ENCODE measurements around the gene CRYBG1. TPM values are rescaled to one million over a fixed set of nuclear protein-coding genes. Genes with fewer than 3 reads are reported as not detected.

CRYBG1 gene
- total RNA-seq, 1 experiment from 2014 or later = 10.1 TPM

DNA sequence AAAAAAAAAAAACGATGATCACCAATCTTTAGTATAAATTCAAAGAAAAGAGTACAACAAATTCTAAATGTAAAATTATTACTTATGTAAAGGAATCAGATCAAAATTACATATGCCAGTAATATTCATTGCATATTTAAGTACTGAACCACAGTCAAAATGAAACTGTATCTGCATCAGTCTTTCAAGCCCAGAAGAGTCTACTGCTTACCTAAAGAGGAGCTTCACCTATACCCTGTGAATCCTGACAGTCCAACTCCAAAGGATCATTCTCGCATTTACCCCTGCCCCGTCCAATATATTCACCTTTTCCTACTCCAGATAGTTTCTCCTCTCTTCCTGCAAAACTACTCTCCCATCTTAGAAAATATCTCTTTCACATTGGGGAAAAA lies 44.1 kb upstream of the CRYBG1 start:
- POLR2A ChIA-PET = no interaction called here
- Mint-ChIP-seq H3K4me1 (peaks cover 10% of the 10 kb centered on the region), H3K27ac (no peak overlapping the region), H3K27me3 (ENCODE audit: low read depth) (no peaks in the 10 kb centered on the region), H3K36me3 (peaks cover 23% of the 10 kb centered on the region), H3K9me3 (no peaks in the 10 kb centered on the region), H3K4me3 (no peak overlapping the region)
- CTCF ChIA-PET = no interaction called here
- ATAC-seq (no peak), DNase-seq (ENCODE audit: low spot score) (no peak)
- TF ChIP-seq, protein P1, sequence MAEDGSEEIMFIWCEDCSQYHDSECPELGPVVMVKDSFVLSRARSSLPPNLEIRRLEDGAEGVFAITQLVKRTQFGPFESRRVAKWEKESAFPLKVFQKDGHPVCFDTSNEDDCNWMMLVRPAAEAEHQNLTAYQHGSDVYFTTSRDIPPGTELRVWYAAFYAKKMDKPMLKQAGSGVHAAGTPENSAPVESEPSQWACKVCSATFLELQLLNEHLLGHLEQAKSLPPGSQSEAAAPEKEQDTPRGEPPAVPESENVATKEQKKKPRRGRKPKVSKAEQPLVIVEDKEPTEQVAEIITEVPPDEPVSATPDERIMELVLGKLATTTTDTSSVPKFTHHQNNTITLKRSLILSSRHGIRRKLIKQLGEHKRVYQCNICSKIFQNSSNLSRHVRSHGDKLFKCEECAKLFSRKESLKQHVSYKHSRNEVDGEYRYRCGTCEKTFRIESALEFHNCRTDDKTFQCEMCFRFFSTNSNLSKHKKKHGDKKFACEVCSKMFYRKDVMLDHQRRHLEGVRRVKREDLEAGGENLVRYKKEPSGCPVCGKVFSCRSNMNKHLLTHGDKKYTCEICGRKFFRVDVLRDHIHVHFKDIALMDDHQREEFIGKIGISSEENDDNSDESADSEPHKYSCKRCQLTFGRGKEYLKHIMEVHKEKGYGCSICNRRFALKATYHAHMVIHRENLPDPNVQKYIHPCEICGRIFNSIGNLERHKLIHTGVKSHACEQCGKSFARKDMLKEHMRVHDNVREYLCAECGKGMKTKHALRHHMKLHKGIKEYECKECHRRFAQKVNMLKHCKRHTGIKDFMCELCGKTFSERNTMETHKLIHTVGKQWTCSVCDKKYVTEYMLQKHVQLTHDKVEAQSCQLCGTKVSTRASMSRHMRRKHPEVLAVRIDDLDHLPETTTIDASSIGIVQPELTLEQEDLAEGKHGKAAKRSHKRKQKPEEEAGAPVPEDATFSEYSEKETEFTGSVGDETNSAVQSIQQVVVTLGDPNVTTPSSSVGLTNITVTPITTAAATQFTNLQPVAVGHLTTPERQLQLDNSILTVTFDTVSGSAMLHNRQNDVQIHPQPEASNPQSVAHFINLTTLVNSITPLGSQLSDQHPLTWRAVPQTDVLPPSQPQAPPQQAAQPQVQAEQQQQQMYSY (CRISPR knock-in tag; IDR thresholded peaks at IDR 0.05) = no peak
- TF ChIP-seq FOXJ3 (CRISPR knock-in tag; IDR thresholded peaks at IDR 0.05; ENCODE audit: borderline replicate concordance) (no peak), SMAD3 (CRISPR knock-in tag; IDR thresholded peaks at IDR 0.05; ENCODE audit: borderline replicate concordance) (no peak), ETV6 (CRISPR knock-in tag; IDR thresholded peaks at IDR 0.05) (no peak), NFE2L1 (CRISPR knock-in tag; IDR thresholded peaks at IDR 0.05) (no peak), NR3C1 (CRISPR knock-in tag; conservative IDR thresholded peaks at IDR 0.05; ENCODE audit: low read depth) (no peak), CBFB (CRISPR knock-in tag; IDR thresholded peaks at IDR 0.05; ENCODE audit: low read depth) (no peak), HMGA2 (CRISPR knock-in tag; IDR thresholded peaks at IDR 0.05) (no peak), SOX15 (CRISPR knock-in tag; IDR thresholded peaks at IDR 0.05) (no peak), CREM (CRISPR knock-in tag; IDR thresholded peaks at IDR 0.05) (no peak), OVOL2 (CRISPR knock-in tag; IDR thresholded peaks at IDR 0.05; ENCODE audit: borderline replicate concordance) (no peak)
- TF ChIP-seq, protein P2, sequence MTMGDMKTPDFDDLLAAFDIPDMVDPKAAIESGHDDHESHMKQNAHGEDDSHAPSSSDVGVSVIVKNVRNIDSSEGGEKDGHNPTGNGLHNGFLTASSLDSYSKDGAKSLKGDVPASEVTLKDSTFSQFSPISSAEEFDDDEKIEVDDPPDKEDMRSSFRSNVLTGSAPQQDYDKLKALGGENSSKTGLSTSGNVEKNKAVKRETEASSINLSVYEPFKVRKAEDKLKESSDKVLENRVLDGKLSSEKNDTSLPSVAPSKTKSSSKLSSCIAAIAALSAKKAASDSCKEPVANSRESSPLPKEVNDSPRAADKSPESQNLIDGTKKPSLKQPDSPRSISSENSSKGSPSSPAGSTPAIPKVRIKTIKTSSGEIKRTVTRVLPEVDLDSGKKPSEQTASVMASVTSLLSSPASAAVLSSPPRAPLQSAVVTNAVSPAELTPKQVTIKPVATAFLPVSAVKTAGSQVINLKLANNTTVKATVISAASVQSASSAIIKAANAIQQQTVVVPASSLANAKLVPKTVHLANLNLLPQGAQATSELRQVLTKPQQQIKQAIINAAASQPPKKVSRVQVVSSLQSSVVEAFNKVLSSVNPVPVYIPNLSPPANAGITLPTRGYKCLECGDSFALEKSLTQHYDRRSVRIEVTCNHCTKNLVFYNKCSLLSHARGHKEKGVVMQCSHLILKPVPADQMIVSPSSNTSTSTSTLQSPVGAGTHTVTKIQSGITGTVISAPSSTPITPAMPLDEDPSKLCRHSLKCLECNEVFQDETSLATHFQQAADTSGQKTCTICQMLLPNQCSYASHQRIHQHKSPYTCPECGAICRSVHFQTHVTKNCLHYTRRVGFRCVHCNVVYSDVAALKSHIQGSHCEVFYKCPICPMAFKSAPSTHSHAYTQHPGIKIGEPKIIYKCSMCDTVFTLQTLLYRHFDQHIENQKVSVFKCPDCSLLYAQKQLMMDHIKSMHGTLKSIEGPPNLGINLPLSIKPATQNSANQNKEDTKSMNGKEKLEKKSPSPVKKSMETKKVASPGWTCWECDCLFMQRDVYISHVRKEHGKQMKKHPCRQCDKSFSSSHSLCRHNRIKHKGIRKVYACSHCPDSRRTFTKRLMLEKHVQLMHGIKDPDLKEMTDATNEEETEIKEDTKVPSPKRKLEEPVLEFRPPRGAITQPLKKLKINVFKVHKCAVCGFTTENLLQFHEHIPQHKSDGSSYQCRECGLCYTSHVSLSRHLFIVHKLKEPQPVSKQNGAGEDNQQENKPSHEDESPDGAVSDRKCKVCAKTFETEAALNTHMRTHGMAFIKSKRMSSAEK (CRISPR knock-in tag; IDR thresholded peaks at IDR 0.05; ENCODE audit: borderline replicate concordance) = no peak
- TF ChIP-seq, protein P3, sequence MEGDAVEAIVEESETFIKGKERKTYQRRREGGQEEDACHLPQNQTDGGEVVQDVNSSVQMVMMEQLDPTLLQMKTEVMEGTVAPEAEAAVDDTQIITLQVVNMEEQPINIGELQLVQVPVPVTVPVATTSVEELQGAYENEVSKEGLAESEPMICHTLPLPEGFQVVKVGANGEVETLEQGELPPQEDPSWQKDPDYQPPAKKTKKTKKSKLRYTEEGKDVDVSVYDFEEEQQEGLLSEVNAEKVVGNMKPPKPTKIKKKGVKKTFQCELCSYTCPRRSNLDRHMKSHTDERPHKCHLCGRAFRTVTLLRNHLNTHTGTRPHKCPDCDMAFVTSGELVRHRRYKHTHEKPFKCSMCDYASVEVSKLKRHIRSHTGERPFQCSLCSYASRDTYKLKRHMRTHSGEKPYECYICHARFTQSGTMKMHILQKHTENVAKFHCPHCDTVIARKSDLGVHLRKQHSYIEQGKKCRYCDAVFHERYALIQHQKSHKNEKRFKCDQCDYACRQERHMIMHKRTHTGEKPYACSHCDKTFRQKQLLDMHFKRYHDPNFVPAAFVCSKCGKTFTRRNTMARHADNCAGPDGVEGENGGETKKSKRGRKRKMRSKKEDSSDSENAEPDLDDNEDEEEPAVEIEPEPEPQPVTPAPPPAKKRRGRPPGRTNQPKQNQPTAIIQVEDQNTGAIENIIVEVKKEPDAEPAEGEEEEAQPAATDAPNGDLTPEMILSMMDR (IDR thresholded peaks at IDR 0.05) = no peak
- TF ChIP-seq, protein P4, sequence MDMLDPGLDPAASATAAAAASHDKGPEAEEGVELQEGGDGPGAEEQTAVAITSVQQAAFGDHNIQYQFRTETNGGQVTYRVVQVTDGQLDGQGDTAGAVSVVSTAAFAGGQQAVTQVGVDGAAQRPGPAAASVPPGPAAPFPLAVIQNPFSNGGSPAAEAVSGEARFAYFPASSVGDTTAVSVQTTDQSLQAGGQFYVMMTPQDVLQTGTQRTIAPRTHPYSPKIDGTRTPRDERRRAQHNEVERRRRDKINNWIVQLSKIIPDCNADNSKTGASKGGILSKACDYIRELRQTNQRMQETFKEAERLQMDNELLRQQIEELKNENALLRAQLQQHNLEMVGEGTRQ (CRISPR knock-in tag; IDR thresholded peaks at IDR 0.05) = no peak
- TF ChIP-seq, protein P5, sequence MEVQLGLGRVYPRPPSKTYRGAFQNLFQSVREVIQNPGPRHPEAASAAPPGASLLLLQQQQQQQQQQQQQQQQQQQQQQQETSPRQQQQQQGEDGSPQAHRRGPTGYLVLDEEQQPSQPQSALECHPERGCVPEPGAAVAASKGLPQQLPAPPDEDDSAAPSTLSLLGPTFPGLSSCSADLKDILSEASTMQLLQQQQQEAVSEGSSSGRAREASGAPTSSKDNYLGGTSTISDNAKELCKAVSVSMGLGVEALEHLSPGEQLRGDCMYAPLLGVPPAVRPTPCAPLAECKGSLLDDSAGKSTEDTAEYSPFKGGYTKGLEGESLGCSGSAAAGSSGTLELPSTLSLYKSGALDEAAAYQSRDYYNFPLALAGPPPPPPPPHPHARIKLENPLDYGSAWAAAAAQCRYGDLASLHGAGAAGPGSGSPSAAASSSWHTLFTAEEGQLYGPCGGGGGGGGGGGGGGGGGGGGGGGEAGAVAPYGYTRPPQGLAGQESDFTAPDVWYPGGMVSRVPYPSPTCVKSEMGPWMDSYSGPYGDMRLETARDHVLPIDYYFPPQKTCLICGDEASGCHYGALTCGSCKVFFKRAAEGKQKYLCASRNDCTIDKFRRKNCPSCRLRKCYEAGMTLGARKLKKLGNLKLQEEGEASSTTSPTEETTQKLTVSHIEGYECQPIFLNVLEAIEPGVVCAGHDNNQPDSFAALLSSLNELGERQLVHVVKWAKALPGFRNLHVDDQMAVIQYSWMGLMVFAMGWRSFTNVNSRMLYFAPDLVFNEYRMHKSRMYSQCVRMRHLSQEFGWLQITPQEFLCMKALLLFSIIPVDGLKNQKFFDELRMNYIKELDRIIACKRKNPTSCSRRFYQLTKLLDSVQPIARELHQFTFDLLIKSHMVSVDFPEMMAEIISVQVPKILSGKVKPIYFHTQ (CRISPR knock-in tag; IDR thresholded peaks at IDR 0.05) = no peak
- TF ChIP-seq, protein P6, sequence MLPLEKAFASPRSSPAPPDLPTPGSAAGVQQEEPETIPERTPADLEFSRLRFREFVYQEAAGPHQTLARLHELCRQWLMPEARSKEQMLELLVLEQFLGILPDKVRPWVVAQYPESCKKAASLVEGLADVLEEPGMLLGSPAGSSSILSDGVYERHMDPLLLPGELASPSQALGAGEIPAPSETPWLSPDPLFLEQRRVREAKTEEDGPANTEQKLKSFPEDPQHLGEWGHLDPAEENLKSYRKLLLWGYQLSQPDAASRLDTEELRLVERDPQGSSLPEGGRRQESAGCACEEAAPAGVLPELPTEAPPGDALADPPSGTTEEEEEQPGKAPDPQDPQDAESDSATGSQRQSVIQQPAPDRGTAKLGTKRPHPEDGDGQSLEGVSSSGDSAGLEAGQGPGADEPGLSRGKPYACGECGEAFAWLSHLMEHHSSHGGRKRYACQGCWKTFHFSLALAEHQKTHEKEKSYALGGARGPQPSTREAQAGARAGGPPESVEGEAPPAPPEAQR (CRISPR knock-in tag; IDR thresholded peaks at IDR 0.05) = no peak

Data from WTC11 (cell line).